Naive thymus-derived CD8-positive, alpha-beta T cell (primary cell): Measurements from ENCODE around the gene SDK2. TPM values are rescaled to one million over a fixed set of nuclear protein-coding genes. Genes with fewer than 3 reads are reported as not detected.

Experiments
- ATAC-seq, 2 donors: fragments of 150-1000 bp; cut with Tn5 transposase in 1 of 2; sonication (Bioruptor Pico), chemical (Tn5 transposase) in 1 of 2; 1 replicate in 1 of 2; 2 replicates in 1 of 2; pipeline ENCODE4 v1.10.0; 2021; ENCODE audit warnings: mild to moderate bottlenecking in 2 of 2, moderate library complexity in 2 of 2
- POLR2A ChIA-PET: fragments of 350-600 bp; sonication (Branson Sonifier 250); formaldehyde crosslinking; loops from one replicate; lab custom pipeline; 2021; ENCODE audit warnings: antibody characterized with exemption; lab: Charles Lee
- DNase-seq, 10 donors: peaks; one replicate each; pipeline versions ENCODE4 v3.0.0 to v3.0.0-alpha.2; 2020 to 2022
- H3K27ac Mint-ChIP-seq, 10 donors: one replicate each; pipeline ENCODE4 v1.8.0; 2020 to 2022; ENCODE audit warnings: mild to moderate bottlenecking in 10 of 10, mixed read lengths in 10 of 10, moderate library complexity in 4 of 10, inconsistent platforms in 1 of 10
- H3K27me3 Mint-ChIP-seq, 5 donors: one replicate each; pipeline ENCODE4 v1.8.0; 2021 to 2022; ENCODE audit warnings: mixed read lengths in 5 of 5
- H3K36me3 Mint-ChIP-seq, 3 donors: one replicate each; pipeline ENCODE4 v1.8.0; 2020 to 2022; ENCODE audit warnings: mixed read lengths in 3 of 3, mild to moderate bottlenecking in 2 of 3, inconsistent platforms in 1 of 3
- H3K4me1 Mint-ChIP-seq, 4 donors: one replicate each; pipeline ENCODE4 v1.8.0; 2021 to 2022; ENCODE audit warnings: mixed read lengths in 4 of 4
- H3K4me3 Mint-ChIP-seq, 10 donors: one replicate each; pipeline ENCODE4 v1.8.0; 2020 to 2022; ENCODE audit warnings: mild to moderate bottlenecking in 10 of 10, mixed read lengths in 10 of 10, moderate library complexity in 6 of 10, inconsistent platforms in 1 of 10
- H3K9me3 Mint-ChIP-seq, 9 donors: one replicate each; pipeline ENCODE4 v1.8.0; 2020 to 2022; ENCODE audit warnings: mixed read lengths in 9 of 9, mild to moderate bottlenecking in 3 of 9, inconsistent platforms in 1 of 9, moderate library complexity in 1 of 9
- polyA plus RNA-seq, 3 donors: library from polyadenylated mRNA; unstranded; fragments of 300-500 nt; fragmentation: Illumina TruSeq; gene quantifications; one replicate each; pipeline ENCODE4 v1.2.3, GENCODE V29; 2021
- total RNA-seq, 8 experiments: library from RNA in 2 of 8; stranded (reverse) in 2 of 8; gene quantifications; one replicate each; pipeline ENCODE4 v1.2.3 and lab custom pipeline; 2021 to 2026

The SDK2 gene
- total and polyA plus RNA-seq, 5 experiments from 2014 or later = 0.27 to 11.3 (median 4.2) TPM

GRCh38 chr17:73595931-73596330, 48.3 kb downstream of the SDK2 start:
- Mint-ChIP-seq H3K27ac (peak overlapping the region; percentile 41 to 98 (median 82)), H3K4me1 (peaks cover 34 to 70% (median 63%) of the 10 kb centered on the region in 4 donors), H3K4me3 (peak overlapping the region in 1 of 10 donors; percentile 48), H3K36me3 (no peaks in the 10 kb centered on the region), H3K9me3 (no peaks in the 10 kb centered on the region), H3K27me3 (peaks cover 0 to 2% (median 0%) of the 10 kb centered on the region in 5 donors)
- DNase-seq (no peak), ATAC-seq (no peak)
- POLR2A ChIA-PET = interaction anchor here (1.4 kb wide), 1 partner anchor 48 kb away, joined by 4 read pairs; the partner anchor contains the start of gene SDK2

GRCh38 chr17:73595479-73595878, 48.8 kb downstream of the SDK2 start:
- Mint-ChIP-seq H3K36me3 (no peaks in the 10 kb centered on the region), H3K4me1 (peaks cover 35 to 74% (median 67%) of the 10 kb centered on the region in 4 donors), H3K9me3 (no peaks in the 10 kb centered on the region), H3K27ac (peak overlapping the region in 9 of 10 donors; percentile 60 to 98 (median 96)), H3K27me3 (peaks cover 0 to 2% (median 0%) of the 10 kb centered on the region in 5 donors), H3K4me3 (peak overlapping the region in 1 of 10 donors; percentile 71)
- POLR2A ChIA-PET = interaction anchor here (1.4 to 6.1 kb wide), 2 partner anchors 48 to 49 kb away, joined by 4 to 67 read pairs; partner anchors contain the start of gene SDK2
- DNase-seq (peak in 7 of 10 donors; percentile 8 to 47 (median 28)), ATAC-seq (no peak)

GRCh38 chr17:73595068-73595467, 49.2 kb downstream of the SDK2 start:
- peak overlapping the region; percentile 90 to 98 (median 96) for H3K27ac Mint-ChIP-seq

GRCh38 chr17:73594598-73594997, 49.6 kb downstream of the SDK2 start:
- no peaks in the 10 kb centered on the region for H3K36me3 Mint-ChIP-seq
- no peak for ATAC-seq
- peak overlapping the region in 8 of 10 donors; percentile 13 to 81 (median 68) for H3K4me3 Mint-ChIP-seq
- no peak for DNase-seq
- POLR2A ChIA-PET = interaction anchor here (6.1 kb wide), 1 partner anchor 50 kb away, joined by 67 read pairs; the partner anchor contains the start of gene SDK2
- no peaks in the 10 kb centered on the region for H3K9me3 Mint-ChIP-seq
- peaks cover 40 to 82% (median 76%) of the 10 kb centered on the region in 4 donors for H3K4me1 Mint-ChIP-seq
- H3K27me3 Mint-ChIP-seq = peaks cover 0 to 2% (median 0%) of the 10 kb centered on the region in 5 donors
- peak overlapping the region; percentile 90 to 98 (median 96) for H3K27ac Mint-ChIP-seq

More at GRCh38 chr17:73595068-73595467, 49.2 kb downstream of the SDK2 start:
- H3K27me3 Mint-ChIP-seq = peaks cover 0 to 2% (median 0%) of the 10 kb centered on the region in 5 donors
- POLR2A ChIA-PET = interaction anchor here (6.1 kb wide), 1 partner anchor 50 kb away, joined by 67 read pairs; the partner anchor contains the start of gene SDK2
- no peaks in the 10 kb centered on the region for H3K9me3 Mint-ChIP-seq
- peak overlapping the region in 7 of 10 donors; percentile 36 to 81 (median 68) for H3K4me3 Mint-ChIP-seq
- ATAC-seq = no peak
- H3K4me1 Mint-ChIP-seq = peaks cover 38 to 79% (median 71%) of the 10 kb centered on the region in 4 donors
- DNase-seq = no peak
- H3K36me3 Mint-ChIP-seq = no peaks in the 10 kb centered on the region

- H3K4me3 Mint-ChIP-seq = peak overlapping the region in 8 of 10 donors; percentile 28 to 81 (median 68)
- ATAC-seq (no peak), DNase-seq (no peak)
- peaks cover 0 to 2% (median 0%) of the 10 kb centered on the region in 5 donors for H3K27me3 Mint-ChIP-seq
- peaks cover 43 to 86% (median 81%) of the 10 kb centered on the region in 4 donors for H3K4me1 Mint-ChIP-seq
- POLR2A ChIA-PET = interaction anchor here (1.9 to 6.1 kb wide), 4 partner anchors 9 to 51 kb away, joined by 5 to 67 read pairs (median 37); partner anchors contain the start of gene SDK2
- H3K9me3 Mint-ChIP-seq = no peaks in the 10 kb centered on the region
- peak overlapping the region; percentile 90 to 98 (median 96) for H3K27ac Mint-ChIP-seq
- H3K36me3 Mint-ChIP-seq = no peaks in the 10 kb centered on the region
Measured at GRCh38 chr17:73594025-73594424, 50.2 kb downstream of the SDK2 start.

- ATAC-seq = no peak
- POLR2A ChIA-PET = interaction anchor here (1.0 to 6.1 kb wide), 9 partner anchors 10 to 163 kb away, joined by 3 to 67 read pairs (median 5); partner anchors contain the start of gene SDK2
- Mint-ChIP-seq H3K27me3 (no peaks in the 10 kb centered on the region), H3K4me1 (peaks cover 45 to 91% (median 85%) of the 10 kb centered on the region in 4 donors), H3K36me3 (no peaks in the 10 kb centered on the region), H3K9me3 (no peaks in the 10 kb centered on the region), H3K27ac (peak overlapping the region; percentile 90 to 98 (median 96)), H3K4me3 (peak overlapping the region; percentile 6 to 84 (median 74))
- peak in 2 of 10 donors; percentile 27 to 29 for DNase-seq
Measured at GRCh38 chr17:73593249-73593965, 50.8 kb downstream of the SDK2 start.

GRCh38 chr17:73592501-73592961, 51.7 kb downstream of the SDK2 start:
- peak overlapping the region; percentile 90 to 98 (median 96) for H3K27ac Mint-ChIP-seq
- POLR2A ChIA-PET = interaction anchor here (0.6 to 6.1 kb wide), 17 partner anchors 11 to 607 kb away, joined by 3 to 67 read pairs (median 5); partner anchors contain the start of gene SDK2
- no peaks in the 10 kb centered on the region for H3K9me3 Mint-ChIP-seq
- H3K27me3 Mint-ChIP-seq = no peaks in the 10 kb centered on the region
- H3K4me1 Mint-ChIP-seq = peaks cover 48 to 95% (median 91%) of the 10 kb centered on the region in 4 donors
- DNase-seq = peak in 5 of 10 donors; percentile 5 to 40 (median 30)
- H3K36me3 Mint-ChIP-seq = no peaks in the 10 kb centered on the region
- H3K4me3 Mint-ChIP-seq = peak overlapping the region; percentile 70 to 84 (median 83)
- peak in 1 of 2 donors; percentile 20 for ATAC-seq

- H3K27ac Mint-ChIP-seq = peak overlapping the region; percentile 90 to 98 (median 96)
- peak in 1 of 2 donors; percentile 36 for ATAC-seq
- POLR2A ChIA-PET = interaction anchor here (0.6 to 6.1 kb wide), 21 partner anchors 11 to 872 kb away, joined by 3 to 67 read pairs (median 5); partner anchors contain the start of gene SDK2
Measured at GRCh38 chr17:73592079-73592415, 52.2 kb downstream of the SDK2 start.

GRCh38 chr17:73591296-73592078, 52.8 kb downstream of the SDK2 start:
- ATAC-seq (peak; percentile 82 to 87), DNase-seq (peak in 9 of 10 donors; percentile 31 to 83 (median 67))
- no peaks in the 10 kb centered on the region for H3K27me3 Mint-ChIP-seq
- peaks cover 45 to 97% (median 92%) of the 10 kb centered on the region in 4 donors for H3K4me1 Mint-ChIP-seq
- peak overlapping the region; percentile 90 to 98 (median 96) for H3K27ac Mint-ChIP-seq
- peak overlapping the region; percentile 70 to 84 (median 83) for H3K4me3 Mint-ChIP-seq
- H3K9me3 Mint-ChIP-seq = no peaks in the 10 kb centered on the region
- H3K36me3 Mint-ChIP-seq = no peaks in the 10 kb centered on the region
- POLR2A ChIA-PET = interaction anchor here (0.6 to 6.1 kb wide), 29 partner anchors 8 to 871 kb away, joined by 3 to 67 read pairs (median 3); partner anchors contain the start of gene SDK2

More at GRCh38 chr17:73592079-73592415, 52.2 kb downstream of the SDK2 start:
- DNase-seq = no peak
- no peaks in the 10 kb centered on the region for H3K36me3 Mint-ChIP-seq
- peaks cover 47 to 97% (median 93%) of the 10 kb centered on the region in 4 donors for H3K4me1 Mint-ChIP-seq
- H3K27me3 Mint-ChIP-seq = no peaks in the 10 kb centered on the region
- H3K4me3 Mint-ChIP-seq = peak overlapping the region; percentile 70 to 84 (median 83)
- H3K9me3 Mint-ChIP-seq = no peaks in the 10 kb centered on the region

- Mint-ChIP-seq H3K27me3 (no peaks in the 10 kb centered on the region), H3K4me1 (peaks cover 39 to 95% (median 87%) of the 10 kb centered on the region in 4 donors), H3K9me3 (no peaks in the 10 kb centered on the region), H3K27ac (peak overlapping the region; percentile 78 to 97 (median 94)), H3K36me3 (no peaks in the 10 kb centered on the region), H3K4me3 (peak overlapping the region in 6 of 10 donors; percentile 15 to 64 (median 27))
- ATAC-seq (no peak), DNase-seq (no peak)
- POLR2A ChIA-PET = interaction anchor here (1.8 to 6.1 kb wide), 2 partner anchors 11 to 55 kb away, joined by 9 to 67 read pairs; partner anchors contain the start of gene SDK2
Measured at GRCh38 chr17:73589363-73589980, 54.8 kb downstream of the SDK2 start.

GRCh38 chr17:73588891-73589290, 55.4 kb downstream of the SDK2 start:
- Mint-ChIP-seq H3K27ac (peak overlapping the region; percentile 78 to 97 (median 94)), H3K9me3 (no peaks in the 10 kb centered on the region), H3K4me1 (peaks cover 35 to 89% (median 82%) of the 10 kb centered on the region in 4 donors), H3K27me3 (no peaks in the 10 kb centered on the region), H3K36me3 (no peaks in the 10 kb centered on the region), H3K4me3 (peak overlapping the region in 6 of 10 donors; percentile 15 to 64 (median 27))
- DNase-seq = no peak
- POLR2A ChIA-PET = interaction anchor here (0.9 to 1.8 kb wide), 3 partner anchors 11 to 59 kb away, joined by 3 to 9 read pairs (median 6); no protein-coding TSS in a partner anchor
- no peak for ATAC-seq
